ENCODE results near the gene FTO.

Gene FTO

GRCh38 chr16:54073356-54073755 is 369.4 kb downstream of the FTO start:
- no peak for TF ChIP-seq SIN3A (IDR thresholded peaks at IDR 0.05; ENCODE audit: borderline replicate concordance, insufficient read depth, low read length)
- no peak for TF ChIP-seq FOXP2 (optimal IDR thresholded peaks at IDR 0.05; ENCODE audit: borderline replicate concordance, extremely low read depth, extremely low read length, insufficient read depth)
- TF ChIP-seq POLR2AphosphoS5 (IDR thresholded peaks at IDR 0.05; ENCODE audit: low read depth, low read length): no peak
- no peak for TF ChIP-seq REST (IDR thresholded peaks at IDR 0.05; ENCODE audit: insufficient read depth in 1 of 2, low read depth in 2 of 2, low read length in 2 of 2)
- TF ChIP-seq TAF1 (IDR thresholded peaks at IDR 0.05; ENCODE audit: borderline replicate concordance, insufficient read depth, low read length): no peak

GRCh38 chr16:54075446-54075845 is 371.5 kb downstream of the FTO start:
- no peak for TF ChIP-seq TAF1 (IDR thresholded peaks at IDR 0.05; ENCODE audit: borderline replicate concordance, insufficient read depth, low read length)
- no peak for TF ChIP-seq POLR2AphosphoS5 (IDR thresholded peaks at IDR 0.05; ENCODE audit: low read depth, low read length)
- no peak for TF ChIP-seq FOXP2 (optimal IDR thresholded peaks at IDR 0.05; ENCODE audit: borderline replicate concordance, extremely low read depth, extremely low read length, insufficient read depth)
- TF ChIP-seq REST (IDR thresholded peaks at IDR 0.05; ENCODE audit: insufficient read depth in 1 of 2, low read depth in 2 of 2, low read length in 2 of 2): no peak
- no peak for TF ChIP-seq SIN3A (IDR thresholded peaks at IDR 0.05; ENCODE audit: borderline replicate concordance, insufficient read depth, low read length)

GRCh38 chr16:54076006-54076504 is 372.1 kb downstream of the FTO start:
- no peak for TF ChIP-seq TAF1 (IDR thresholded peaks at IDR 0.05; ENCODE audit: borderline replicate concordance, insufficient read depth, low read length)

GRCh38 chr16:54077050-54077821 is 373.3 kb downstream of the FTO start:
- TF ChIP-seq REST (IDR thresholded peaks at IDR 0.05; ENCODE audit: insufficient read depth in 1 of 2, low read depth in 2 of 2, low read length in 2 of 2): no peak
- no peak for TF ChIP-seq SIN3A (IDR thresholded peaks at IDR 0.05; ENCODE audit: borderline replicate concordance, insufficient read depth, low read length)
- no peak for TF ChIP-seq FOXP2 (optimal IDR thresholded peaks at IDR 0.05; ENCODE audit: borderline replicate concordance, extremely low read depth, extremely low read length, insufficient read depth)
- no peak for TF ChIP-seq POLR2AphosphoS5 (IDR thresholded peaks at IDR 0.05; ENCODE audit: low read depth, low read length)
- no peak for TF ChIP-seq TAF1 (IDR thresholded peaks at IDR 0.05; ENCODE audit: borderline replicate concordance, insufficient read depth, low read length)

- TF ChIP-seq REST (IDR thresholded peaks at IDR 0.05; ENCODE audit: insufficient read depth in 1 of 2, low read depth in 2 of 2, low read length in 2 of 2) (no peak), FOXP2 (optimal IDR thresholded peaks at IDR 0.05; ENCODE audit: borderline replicate concordance, extremely low read depth, extremely low read length, insufficient read depth) (no peak), POLR2AphosphoS5 (IDR thresholded peaks at IDR 0.05; ENCODE audit: low read depth, low read length) (no peak), TAF1 (IDR thresholded peaks at IDR 0.05; ENCODE audit: borderline replicate concordance, insufficient read depth, low read length) (no peak), SIN3A (IDR thresholded peaks at IDR 0.05; ENCODE audit: borderline replicate concordance, insufficient read depth, low read length) (no peak)
Measured at GRCh38 chr16:54080524-54081008, 376.6 kb downstream of the FTO start.

All from PFSK-1 (cell line).